IMR-90 (cell line): Measurements from ENCODE around the gene MET. TPM values are rescaled to one million over a fixed set of nuclear protein-coding genes. Genes with fewer than 3 reads are reported as not detected.

Experiments
- ATAC-seq: fragments of 200-7000 bp; cut with Tn5 transposase; 2 replicates; pipeline ENCODE4 v1.9.1; 2020; ENCODE audit warnings: low read depth, mild to moderate bottlenecking, moderate library complexity
- BruUV-seq: library from RNA; stranded (reverse); fragments of 400-500 nt; replicated peaks from 2 replicates; lab custom pipeline; 2021; lab: Mats Ljungman, UMichigan
- CTCF ChIA-PET: fragments of 300-600 bp; formaldehyde crosslinking; extraction: SDS; loops from one replicate; lab custom pipeline; 2021; ENCODE audit warnings: antibody characterized with exemption; lab: Yijun Ruan, JAX
- POLR2A ChIA-PET: fragments of 300-600 bp; sonication (Branson Sonifier 250); formaldehyde crosslinking; loops from one replicate; lab custom pipeline; 2022; ENCODE audit warnings: antibody characterized with exemption; ENCODE audit not compliant: unreplicated experiment; lab: Charles Lee
- DNase-seq: peaks from one replicate; pipeline ENCODE4 v3.0.0; 2013
- H2AFZ ChIP-seq: replicated peaks from 2 replicates; pipeline ENCODE3; 2013; ENCODE audit warnings: low read length, mild to moderate bottlenecking; ENCODE audit not compliant: poor library complexity
- H2AK5ac ChIP-seq: 2 replicates; pipeline ENCODE4 v1.6.1; 2013; ENCODE audit warnings: low read depth, low read length, inconsistent platforms
- H2AK9ac ChIP-seq: replicated peaks from 2 replicates; pipeline ENCODE3; 2013; ENCODE audit warnings: mild to moderate bottlenecking, low read depth, low read length, moderate library complexity; ENCODE audit not compliant: poor library complexity
- H2BK120ac ChIP-seq: 2 replicates; pipeline ENCODE4 v1.6.1; 2013; ENCODE audit warnings: low read depth, low read length, inconsistent platforms
- H2BK15ac ChIP-seq: 3 replicates; pipeline ENCODE4 v1.6.1; 2013; ENCODE audit warnings: low read depth, low read length, inconsistent platforms
- H2BK20ac ChIP-seq: 2 replicates; pipeline ENCODE4 v1.6.1; 2013; ENCODE audit warnings: low read depth, mild to moderate bottlenecking, inconsistent platforms, low read length, moderate library complexity
- H2BK5ac ChIP-seq: 2 replicates; pipeline ENCODE4 v1.6.1; 2013; ENCODE audit warnings: mild to moderate bottlenecking, low read depth, low read length, inconsistent platforms; ENCODE audit not compliant: poor library complexity, severe bottlenecking
- H3K14ac ChIP-seq: replicated peaks from 2 replicates; pipeline ENCODE4 v1.6.1; 2013; ENCODE audit warnings: low read depth, low read length, inconsistent platforms
- H3K18ac ChIP-seq: 2 replicates; pipeline ENCODE4 v1.6.1; 2013; ENCODE audit warnings: low read depth, low read length, control low read depth
- H3K23ac ChIP-seq: 2 replicates; pipeline ENCODE4 v1.6.1; 2013; ENCODE audit warnings: low read depth, low read length, inconsistent platforms
- H3K27ac ChIP-seq: 2 replicates; pipeline ENCODE4 v1.5.1; 2013; ENCODE audit warnings: mild to moderate bottlenecking, control low read depth, low read length; ENCODE audit not compliant: insufficient read depth
- H3K27me3 ChIP-seq: 2 replicates; pipeline ENCODE4 v1.6.1; 2013; ENCODE audit warnings: low read length; ENCODE audit not compliant: control insufficient read depth, insufficient read depth
- H3K36me3 ChIP-seq: 2 replicates; pipeline ENCODE4 v1.6.1; 2013; ENCODE audit warnings: low read length, mixed read lengths; ENCODE audit not compliant: control insufficient read depth, insufficient read depth
- H3K4ac ChIP-seq: 2 replicates; pipeline ENCODE4 v1.6.1; 2013; ENCODE audit warnings: low read depth, low read length, inconsistent platforms
- H3K4me1 ChIP-seq: 2 replicates; pipeline ENCODE4 v1.6.1; 2013; ENCODE audit warnings: low read length, mixed read lengths; ENCODE audit not compliant: control insufficient read depth, insufficient read depth
- H3K4me2 ChIP-seq: 2 replicates; pipeline ENCODE4 v1.6.1; 2013; ENCODE audit warnings: low read depth, mild to moderate bottlenecking, control low read depth, low read length, moderate library complexity
- H3K4me3 ChIP-seq: 2 replicates; pipeline ENCODE4 v1.5.1; 2013; ENCODE audit warnings: low read depth, mild to moderate bottlenecking, control low read depth, low read length, moderate library complexity; ENCODE audit not compliant: insufficient read depth
- H3K56ac ChIP-seq: 2 replicates; pipeline ENCODE4 v1.6.1; 2013; ENCODE audit warnings: low read length, inconsistent platforms; ENCODE audit not compliant: insufficient read depth; ENCODE audit errors: extremely low read depth
- H3K79me1 ChIP-seq, 2 experiments: 2 replicates each; pipeline ENCODE4 v1.6.1; 2013; ENCODE audit warnings: low read length in 2 of 2, inconsistent platforms in 1 of 2, low read depth in 1 of 2
- H3K9ac ChIP-seq: 2 replicates; pipeline ENCODE4 v1.6.1; 2013; ENCODE audit warnings: low read depth, low read length, control low read depth
- H3K9me1 ChIP-seq: 2 replicates; pipeline ENCODE4 v1.6.1; 2013; ENCODE audit warnings: low read length, inconsistent platforms; ENCODE audit not compliant: insufficient read depth
- H3K9me3 ChIP-seq: 2 replicates; pipeline ENCODE4 v1.6.1; 2013; ENCODE audit warnings: low read length; ENCODE audit not compliant: control insufficient read depth, insufficient read depth
- H4K20me1 ChIP-seq: 2 replicates; pipeline ENCODE4 v1.6.1; 2013; ENCODE audit warnings: low read length, inconsistent platforms; ENCODE audit not compliant: insufficient read depth
- H4K5ac ChIP-seq: 2 replicates; pipeline ENCODE4 v1.6.1; 2013; ENCODE audit warnings: mild to moderate bottlenecking, low read depth, low read length, control low read depth
- H4K8ac ChIP-seq, 2 experiments: 2 replicates each; pipeline ENCODE4 v1.6.1; 2013; ENCODE audit warnings: low read depth in 2 of 2, low read length in 2 of 2, control low read depth in 1 of 2, inconsistent platforms in 1 of 2
- H4K91ac ChIP-seq: 2 replicates; pipeline ENCODE4 v1.6.1; 2013; ENCODE audit warnings: low read depth, low read length, inconsistent platforms; ENCODE audit not compliant: insufficient read depth
- CEBPB ChIP-seq: IDR thresholded peaks from 2 replicates; pipeline ENCODE4 v1.6.1; 2012; ENCODE audit warnings: low read depth, low read length, improper control_type of control experiment
- CHD1 ChIP-seq: IDR thresholded peaks from 2 replicates; pipeline ENCODE4 v1.6.1; 2012; ENCODE audit warnings: low read depth, low read length, improper control_type of control experiment
- ELK1 ChIP-seq: fragments of 150-350 bp; IDR thresholded peaks from 2 replicates; pipeline ENCODE4 v1.6.1; 2016; ENCODE audit warnings: low read depth, mild to moderate bottlenecking, low read length, moderate library complexity, borderline replicate concordance
- FOS ChIP-seq: fragments of 150-350 bp; IDR thresholded peaks from 2 replicates; pipeline ENCODE4 v1.6.1; 2016; ENCODE audit warnings: low read depth, low read length
- MAZ ChIP-seq: IDR thresholded peaks from 2 replicates; pipeline ENCODE4 v1.6.1; 2012; ENCODE audit warnings: low read depth, mild to moderate bottlenecking, low read length, improper control_type of control experiment, moderate library complexity, borderline replicate concordance
- POLR2A ChIP-seq: IDR thresholded peaks from 2 replicates; pipeline ENCODE4 v1.6.1; 2012; ENCODE audit warnings: mild to moderate bottlenecking, low read depth, low read length
- RCOR1 ChIP-seq: IDR thresholded peaks from 2 replicates; pipeline ENCODE4 v1.6.1; 2012; ENCODE audit warnings: mild to moderate bottlenecking, low read length, improper control_type of control experiment; ENCODE audit not compliant: insufficient replicate concordance
- RFX5 ChIP-seq: IDR thresholded peaks from 2 replicates; pipeline ENCODE4 v1.8.0; 2012; ENCODE audit warnings: low read depth, mild to moderate bottlenecking, low read length, moderate library complexity
- SMC3 ChIP-seq: fragments of 150-350 bp; IDR thresholded peaks from 2 replicates; pipeline ENCODE4 v1.6.1; 2016; ENCODE audit warnings: low read depth, mild to moderate bottlenecking, antibody characterized with exemption, low read length, moderate library complexity
- WGBS, 2 experiments: methylation state at CpG; one replicate each; pipeline versions ENCODE4 v1.1.5 to v1.1.7; 2013; ENCODE audit warnings: missing lambda C conversion rate in 2 of 2; ENCODE audit not compliant: insufficient read length in 1 of 2; ENCODE audit errors: extremely low coverage in 2 of 2; 5-methylcytosine and 5-hydroxymethylcytosine counted together
- dilution Hi-C: fragments of 300-500 bp; cut with HindIII; formaldehyde crosslinking; loops from one replicate; pipeline ENCODE4 v1.14.3; 2018; ENCODE audit warnings: low sequenced_read_pairs; ENCODE audit not compliant: unreplicated experiment
- in situ Hi-C: fragments of 300-500 bp; cut with MboI; formaldehyde crosslinking; loops from 3 replicates; pipeline ENCODE4 v1.14.3; 2019; ENCODE audit warnings: low sequenced_read_pairs, inconsistent platforms, mixed read lengths
- intact Hi-C: fragments of 100-400 bp; cut with micrococcal nuclease; formaldehyde crosslinking; loops from 2 replicates; pipeline ENCODE4 v1.10.0; 2022
- polyA plus RNA-seq, 3 experiments: library from polyadenylated mRNA; depleted of rRNA; stranded (reverse); fragments of >200 nt; gene quantifications; 2 replicates each; pipeline ENCODE4 v1.2.3, GENCODE V29; 2012; ENCODE audit warnings: low replicate concordance in 1 of 3
- total RNA-seq: library from RNA; depleted of rRNA; stranded (reverse); fragments of >200 nt; gene quantifications from 2 replicates; pipeline ENCODE4 v1.2.3, GENCODE V29; 2012

The MET gene
- total and polyA plus RNA-seq, 2 of the 4 experiments (the other 2 are of a cell fraction): 15.0 to 84.6 TPM

DNA sequence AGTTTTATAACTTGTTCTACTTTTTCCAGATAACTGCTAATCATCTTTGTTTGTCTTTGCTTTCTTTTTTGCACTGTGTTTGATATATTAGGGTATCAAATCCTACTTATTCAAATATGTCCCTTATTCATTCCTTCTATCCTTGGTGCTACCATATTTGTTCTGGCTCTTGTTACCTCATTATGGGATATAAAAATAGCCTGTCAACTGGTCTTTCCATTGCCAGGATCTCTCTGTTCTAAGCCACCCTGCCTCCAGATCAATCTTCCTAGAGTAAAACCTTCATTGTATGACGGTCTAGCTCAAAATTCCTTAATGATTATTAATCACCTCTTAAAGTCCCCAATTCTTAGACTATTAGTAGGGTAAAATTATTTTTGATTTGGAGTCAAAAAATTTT is 25.2 kb downstream of the MET start:
- no peak for DNase-seq
- H4K5ac ChIP-seq: no peak overlapping the region
- no peak overlapping the region for H3K9ac ChIP-seq
- no peak overlapping the region for H3K18ac ChIP-seq
- peaks cover 3% of the 10 kb centered on the region for H3K4me1 ChIP-seq
- no peak overlapping the region for H3K4ac ChIP-seq
- peaks cover 20 to 32% of the 10 kb centered on the region in 2 experiments for H3K79me1 ChIP-seq
- no peak overlapping the region for H2AK5ac ChIP-seq
- no CpG with 5 or more reads among the region's 1 CpG for WGBS, 2 experiments
- dilution Hi-C loops (no loop called here), intact Hi-C loops (no loop called here), in situ Hi-C loops (no loop called here)
- no peaks in the 10 kb centered on the region for H4K20me1 ChIP-seq
- peaks cover 8% of the 10 kb centered on the region for H3K9me1 ChIP-seq
- H2AK9ac ChIP-seq: no peak overlapping the region
- no peak overlapping the region for H3K56ac ChIP-seq
- TF ChIP-seq ELK1 (no peak), CEBPB (no peak), SMC3 (no peak), RCOR1 (no peak), POLR2A (no peak), FOS (no peak), RFX5 (no peak), CHD1 (no peak), MAZ (no peak)
- H3K36me3 ChIP-seq: no peaks in the 10 kb centered on the region; the same call in 1 of the 2 replicates
- no peak overlapping the region for H3K4me3 ChIP-seq
- no peak overlapping the region for H2BK5ac ChIP-seq
- CTCF ChIA-PET: no interaction called here
- no peak overlapping the region for H4K8ac ChIP-seq
- no peak overlapping the region for H2BK15ac ChIP-seq
- H3K9me3 ChIP-seq: no peaks in the 10 kb centered on the region
- POLR2A ChIA-PET: no interaction called here
- no TSS peak for BruUV-seq
- no peak overlapping the region for H3K4me2 ChIP-seq
- no peak overlapping the region for H2BK20ac ChIP-seq
- no peak overlapping the region for H3K27ac ChIP-seq
- no peak overlapping the region for H4K91ac ChIP-seq
- H2AFZ ChIP-seq: no peak overlapping the region
- no peaks in the 10 kb centered on the region for H3K27me3 ChIP-seq
- H3K14ac ChIP-seq: no peak overlapping the region
- ATAC-seq: no peak
- no peak overlapping the region for H3K23ac ChIP-seq
- no peak overlapping the region for H2BK120ac ChIP-seq
